ENCODE measurements around the gene SRRM3.

Gene SRRM3

DNA sequence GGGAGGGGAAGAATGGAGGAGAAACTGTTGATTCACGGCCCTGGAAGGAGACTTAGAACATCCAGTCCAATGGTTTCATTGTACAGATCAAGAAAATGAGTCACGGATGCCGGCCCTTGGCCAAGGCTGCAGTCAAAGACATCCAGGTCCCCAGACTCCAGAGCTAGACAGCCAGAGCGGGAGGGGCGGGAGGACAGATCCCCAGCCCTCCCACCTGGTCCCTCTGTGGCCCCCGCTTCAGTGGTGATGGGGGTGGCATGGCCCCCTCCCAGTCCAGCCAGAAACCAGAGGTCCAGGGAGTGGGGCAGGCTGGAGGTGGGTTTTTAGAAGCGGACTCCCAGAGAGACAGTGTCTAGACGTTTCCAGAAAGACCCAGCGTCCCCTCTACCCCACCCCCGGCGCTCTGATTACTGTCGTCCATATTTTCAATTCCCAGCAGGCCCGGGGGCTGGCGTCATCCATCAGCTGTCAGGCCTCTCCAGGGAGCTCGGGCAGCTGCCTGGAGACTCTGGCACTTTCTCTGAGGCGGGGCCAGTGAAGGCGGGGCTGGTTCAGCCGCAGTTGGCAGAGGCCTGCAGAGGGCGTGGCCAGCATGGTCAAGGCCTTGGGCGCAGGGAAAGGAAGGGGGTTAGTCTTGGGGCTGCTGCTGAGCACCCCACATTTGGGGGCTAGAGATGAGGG is 92.8 kb downstream of the SRRM3 start:
- Histone ChIP-seq H3K36me3 (ENCODE audit: insufficient read depth) (no peaks in the 10 kb centered on the region), H3K9ac (no peak overlapping the region), H3K79me2 (ENCODE audit: insufficient read depth, low read depth) (no peaks in the 10 kb centered on the region), H3K4me3 (IDR thresholded peaks at IDR 0.05; ENCODE audit: insufficient read depth, low read depth, low read length) (no peak overlapping the region), H3K4me2 (peak overlapping the region; percentile 33; the same call in 1 of the 2 replicates), H4K20me1 (ENCODE audit: insufficient read depth) (no peaks in the 10 kb centered on the region), H3K27me3 (ENCODE audit: insufficient read depth, low read depth) (no peaks in the 10 kb centered on the region), H3K4me1 (ENCODE audit: low read depth, poor library complexity, severe bottlenecking) (peaks cover 44% of the 10 kb centered on the region), H3K27ac (no peak overlapping the region), H2AFZ (ENCODE audit: low read depth) (peak overlapping the region; percentile 51)
- no peak for TF ChIP-seq CTCF (conservative IDR thresholded peaks at IDR 0.05; ENCODE audit: low read depth, low read length)

DNA sequence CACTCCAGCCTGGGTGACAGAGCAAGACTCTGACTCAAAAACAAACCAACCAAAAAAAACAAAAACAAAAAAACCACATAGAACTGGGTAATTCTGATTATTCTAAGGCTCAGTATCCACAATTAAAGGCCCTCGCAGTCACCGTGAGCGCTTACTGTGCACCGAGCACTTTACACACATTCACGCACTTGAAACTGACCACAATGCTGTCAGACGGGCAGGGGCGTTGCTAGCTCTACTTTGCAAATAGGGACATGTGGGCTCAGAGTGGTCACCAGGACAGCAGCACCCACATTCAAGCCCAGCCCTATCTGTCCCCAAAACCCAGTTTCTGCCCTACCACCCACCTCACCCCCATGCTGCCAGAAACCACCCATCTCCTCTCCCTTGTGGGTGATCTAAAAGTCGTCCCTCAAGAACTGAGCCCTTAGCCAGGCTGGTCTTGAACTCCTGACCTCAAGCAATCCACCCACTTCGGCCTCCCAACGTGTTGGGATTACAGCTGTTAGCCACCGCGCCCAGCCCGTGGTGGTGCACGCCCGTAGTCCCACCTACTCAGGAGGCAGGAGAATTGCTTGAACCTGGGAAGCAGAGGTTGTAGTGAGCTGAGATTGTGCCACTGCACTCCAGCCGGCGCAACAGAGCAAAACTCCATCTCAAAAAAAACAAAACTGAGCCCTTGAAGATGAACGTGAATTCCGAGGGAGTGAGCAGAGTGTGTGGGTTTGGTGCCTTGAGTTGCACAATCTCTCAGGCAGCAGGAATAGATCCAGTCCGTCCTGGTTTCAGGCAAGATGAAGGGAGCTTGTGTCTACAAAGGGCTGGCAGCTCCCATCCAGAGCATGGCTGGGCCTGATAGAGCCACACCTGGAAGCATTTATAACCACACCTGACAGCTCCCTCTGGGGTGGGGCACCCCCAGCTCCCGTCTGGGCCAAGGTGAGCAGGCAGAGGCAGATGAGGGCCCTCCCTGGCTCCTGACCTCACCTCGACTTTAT is 95.3 kb downstream of the SRRM3 start:
- H3K4me2 ChIP-seq: no peak overlapping the region
- H2AFZ ChIP-seq (ENCODE audit: low read depth): no peak overlapping the region
- H3K36me3 ChIP-seq (ENCODE audit: insufficient read depth): no peaks in the 10 kb centered on the region
- H3K79me2 ChIP-seq (ENCODE audit: insufficient read depth, low read depth): no peaks in the 10 kb centered on the region
- no peaks in the 10 kb centered on the region for H4K20me1 ChIP-seq (ENCODE audit: insufficient read depth)
- H3K4me3 ChIP-seq (IDR thresholded peaks at IDR 0.05; ENCODE audit: insufficient read depth, low read depth, low read length): no peak overlapping the region
- H3K4me1 ChIP-seq (ENCODE audit: low read depth, poor library complexity, severe bottlenecking): peaks cover 50% of the 10 kb centered on the region
- H3K9ac ChIP-seq: no peak overlapping the region
- no peak overlapping the region for H3K27ac ChIP-seq
- no peak for TF ChIP-seq CTCF (conservative IDR thresholded peaks at IDR 0.05; ENCODE audit: low read depth, low read length)
- H3K27me3 ChIP-seq (ENCODE audit: insufficient read depth, low read depth): no peaks in the 10 kb centered on the region

DNA sequence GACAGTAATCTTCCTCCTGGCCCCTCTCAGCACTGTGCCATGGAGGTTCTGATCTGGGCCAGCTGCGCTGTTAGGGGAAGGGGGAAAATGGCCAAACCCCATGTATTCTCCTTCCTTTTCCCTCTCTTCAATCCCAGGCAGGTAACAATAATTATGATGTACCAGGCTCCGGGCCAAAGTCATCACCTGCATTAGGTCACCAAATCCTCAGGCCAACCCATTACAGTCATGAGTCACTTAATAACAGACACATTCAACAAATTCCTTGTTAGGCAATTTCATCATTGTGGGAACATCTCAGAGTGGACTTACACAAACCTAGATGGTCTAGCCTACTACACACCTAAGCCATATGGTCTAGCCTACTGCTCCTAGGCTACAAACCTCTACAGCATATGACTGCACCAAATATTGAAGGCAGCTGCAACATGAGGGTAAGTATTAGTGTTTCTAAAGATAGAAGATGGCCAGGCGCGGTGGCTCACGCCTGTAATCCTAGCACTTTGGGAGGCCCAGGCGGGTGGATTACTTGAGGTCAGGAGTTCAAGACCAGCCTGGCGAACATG is 98.6 kb downstream of the SRRM3 start:
- H3K4me1 ChIP-seq (ENCODE audit: low read depth, poor library complexity, severe bottlenecking): peaks cover 47% of the 10 kb centered on the region
- H3K79me2 ChIP-seq (ENCODE audit: insufficient read depth, low read depth): peaks cover 20% of the 10 kb centered on the region
- no peak for TF ChIP-seq CTCF (conservative IDR thresholded peaks at IDR 0.05; ENCODE audit: low read depth, low read length)
- H4K20me1 ChIP-seq (ENCODE audit: insufficient read depth): no peaks in the 10 kb centered on the region
- H3K27me3 ChIP-seq (ENCODE audit: insufficient read depth, low read depth): no peaks in the 10 kb centered on the region
- no peak overlapping the region for H3K4me2 ChIP-seq
- no peak overlapping the region for H2AFZ ChIP-seq (ENCODE audit: low read depth)
- H3K27ac ChIP-seq: no peak overlapping the region
- H3K4me3 ChIP-seq (IDR thresholded peaks at IDR 0.05; ENCODE audit: insufficient read depth, low read depth, low read length): no peak overlapping the region
- H3K36me3 ChIP-seq (ENCODE audit: insufficient read depth): no peaks in the 10 kb centered on the region; the same call in 1 of the 2 replicates
- H3K9ac ChIP-seq: no peak overlapping the region

GRCh38 chr7:76301000-76301399 is 99.3 kb downstream of the SRRM3 start:
- H3K4me1 ChIP-seq (ENCODE audit: low read depth, poor library complexity, severe bottlenecking): peaks cover 46% of the 10 kb centered on the region
- peaks cover 20% of the 10 kb centered on the region for H3K79me2 ChIP-seq (ENCODE audit: insufficient read depth, low read depth)
- TF ChIP-seq CTCF (conservative IDR thresholded peaks at IDR 0.05; ENCODE audit: low read depth, low read length): no peak
- no peaks in the 10 kb centered on the region for H4K20me1 ChIP-seq (ENCODE audit: insufficient read depth)
- no peak overlapping the region for H3K9ac ChIP-seq
- H3K27me3 ChIP-seq (ENCODE audit: insufficient read depth, low read depth): no peaks in the 10 kb centered on the region
- no peak overlapping the region for H3K4me3 ChIP-seq (IDR thresholded peaks at IDR 0.05; ENCODE audit: insufficient read depth, low read depth, low read length)
- no peak overlapping the region for H3K27ac ChIP-seq
- H3K36me3 ChIP-seq (ENCODE audit: insufficient read depth): no peaks in the 10 kb centered on the region; the same call in 1 of the 2 replicates
- H3K4me2 ChIP-seq: no peak overlapping the region
- H2AFZ ChIP-seq (ENCODE audit: low read depth): no peak overlapping the region
